Measurements from ENCODE around the gene PCDH20.
"Not testable (repeated sequence)": the region's sequence is repeated elsewhere in the genome, so short reads cannot be mapped to it uniquely, and the experiment has no call there.

PCDH20 gene

GRCh38 chr13:61415749-61416148, at the start of gene PCDH20:
PCDH20 (minus strand) TSS chr13:61415849; CDS start chr13:61415158, 691 bp downstream.
- DNase-seq = no peak

GRCh38 chr13:61463024-61463423, 47.4 kb upstream of the PCDH20 start:
- DNase-seq = peak; percentile 10

GRCh38 chr13:61453121-61453520, 37.5 kb upstream of the PCDH20 start:
- DNase-seq = no peak

- DNase-seq = no peak
Observed at GRCh38 chr13:61432029-61432428, 16.4 kb upstream of the PCDH20 start.

- DNase-seq = no peak
Observed at GRCh38 chr13:61423915-61424314, 8.3 kb upstream of the PCDH20 start.

GRCh38 chr13:61417086-61417570, 1.5 kb upstream of the PCDH20 start:
- DNase-seq = no peak

GRCh38 chr13:61415058-61415721, 459 bp downstream of the PCDH20 start:
- DNase-seq = peak; percentile 78

GRCh38 chr13:61414686-61415057, 977 bp downstream of the PCDH20 start:
- no peak for DNase-seq

- DNase-seq = peak; percentile 2
Observed at GRCh38 chr13:61413572-61414535, 1.8 kb downstream of the PCDH20 start.

GRCh38 chr13:61410669-61411297, 4.9 kb downstream of the PCDH20 start:
- peak; percentile 25 for DNase-seq

- DNase-seq = no peak
Observed at GRCh38 chr13:61410266-61410665, 5.4 kb downstream of the PCDH20 start.

GRCh38 chr13:61408571-61408970, 7.1 kb downstream of the PCDH20 start:
- DNase-seq = no peak

- DNase-seq = no peak
Observed at GRCh38 chr13:61406275-61406674, 9.4 kb downstream of the PCDH20 start.

GRCh38 chr13:61396121-61396520, 19.5 kb downstream of the PCDH20 start:
- no peak for DNase-seq

- no peak for DNase-seq
Observed at GRCh38 chr13:61391426-61391825, 24.2 kb downstream of the PCDH20 start.

- DNase-seq = no peak
Observed at GRCh38 chr13:61387694-61388093, 28.0 kb downstream of the PCDH20 start.

- no peak for DNase-seq
Observed at GRCh38 chr13:61383111-61383510, 32.5 kb downstream of the PCDH20 start.

GRCh38 chr13:61370520-61370919, 45.1 kb downstream of the PCDH20 start:
- DNase-seq = no peak

- DNase-seq = not testable (repeated sequence)
Observed at GRCh38 chr13:61364690-61365089, 51.0 kb downstream of the PCDH20 start.

GRCh38 chr13:61362522-61362921, 53.1 kb downstream of the PCDH20 start:
- DNase-seq = no peak

Data from kidney glomerular epithelial cell (primary cell).